HG02798 (cell line): Measurements from ENCODE around the gene BRINP3.
"Not testable (repeated sequence)": the region's sequence is repeated elsewhere in the genome, so short reads cannot be mapped to it uniquely, and the experiment has no call there.

Source experiments
- ATAC-seq: cut with Tn5 transposase; IDR thresholded peaks from one replicate; pipeline ENCODE4 v1.9.1; 2021; ENCODE audit warnings: mild to moderate bottlenecking; ENCODE audit not compliant: unreplicated experiment, poor library complexity

Gene BRINP3

DNA sequence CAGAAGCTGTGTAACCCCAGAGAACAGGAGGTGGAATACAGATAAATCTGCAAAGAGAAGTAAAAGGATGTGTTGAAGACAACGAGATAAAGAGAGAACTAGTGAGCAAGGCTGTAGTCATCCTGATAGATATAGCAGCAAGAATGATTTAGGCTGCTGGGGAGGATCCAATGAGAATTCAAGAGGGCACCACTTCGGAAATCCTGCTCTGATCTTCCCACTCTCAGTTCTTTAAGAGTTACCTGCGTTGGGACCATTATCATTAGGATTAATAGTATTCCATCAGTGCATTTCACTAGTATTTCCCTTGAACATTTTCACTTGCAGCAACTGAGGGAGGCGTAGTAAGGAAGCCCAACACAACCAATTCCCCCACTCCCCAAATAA is at the start of gene BRINP3:
Gene BRINP3 (minus strand): TSS at position 103 of the 387 bp plus-strand sequence.
- no peak for ATAC-seq

DNA sequence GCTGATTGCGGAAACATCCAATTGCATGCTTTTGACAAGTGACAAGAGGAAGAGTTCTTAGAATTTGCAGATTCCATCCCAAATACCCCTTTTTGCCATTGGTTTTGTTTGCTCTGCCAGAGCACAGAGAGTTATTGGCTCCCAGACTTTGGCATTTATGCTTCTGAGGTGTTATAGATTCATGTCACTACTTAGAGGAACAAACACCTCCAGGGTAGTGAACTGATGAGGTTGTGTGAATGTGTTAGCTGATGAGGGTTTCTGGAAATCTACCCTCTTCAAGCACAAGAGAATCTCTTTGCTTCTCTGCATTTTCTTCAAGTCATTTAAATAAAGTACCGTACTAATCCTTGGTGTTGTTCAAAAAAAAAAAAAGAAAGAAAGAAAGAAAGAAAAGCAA is 33.9 kb upstream of the BRINP3 start:
- no peak for ATAC-seq

DNA sequence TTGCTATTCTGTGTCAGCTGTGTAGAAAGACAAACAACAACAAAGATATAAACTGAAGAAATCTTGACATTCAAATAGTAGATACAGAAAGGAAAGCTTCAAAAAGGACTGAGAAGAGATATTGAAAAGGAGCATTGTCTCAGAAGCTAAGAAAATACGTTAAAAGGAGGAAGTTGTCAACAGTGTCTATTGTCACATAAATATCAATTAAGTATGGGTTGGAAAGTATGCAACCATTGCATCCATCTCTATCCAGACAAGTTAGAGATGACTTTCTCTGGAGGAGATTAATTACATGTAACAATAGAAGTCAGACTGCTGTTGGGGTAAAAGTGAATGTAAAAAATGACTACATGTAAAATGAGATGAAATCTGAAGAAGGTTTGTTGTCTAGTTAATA is 29.7 kb upstream of the BRINP3 start:
- no peak for ATAC-seq

DNA sequence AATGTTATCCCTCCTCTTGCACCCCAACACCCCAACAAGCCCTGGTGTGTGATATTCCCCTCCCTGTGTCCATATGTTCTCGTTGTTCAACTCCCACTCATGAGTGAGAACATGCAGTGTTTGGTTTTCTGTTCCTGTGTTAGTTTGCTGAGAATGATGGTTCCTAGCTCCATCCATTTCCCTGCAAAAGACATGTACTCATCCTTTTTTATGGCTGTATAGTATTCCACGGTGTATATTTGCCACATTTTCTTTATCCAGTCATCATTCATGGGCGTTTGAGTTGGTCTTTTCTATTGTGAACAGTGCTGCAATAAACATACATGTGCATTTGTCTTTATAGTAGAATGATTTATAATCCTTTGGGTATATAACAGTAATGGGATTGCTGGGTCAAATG is 26.9 kb upstream of the BRINP3 start:
- not testable (repeated sequence) for ATAC-seq

DNA sequence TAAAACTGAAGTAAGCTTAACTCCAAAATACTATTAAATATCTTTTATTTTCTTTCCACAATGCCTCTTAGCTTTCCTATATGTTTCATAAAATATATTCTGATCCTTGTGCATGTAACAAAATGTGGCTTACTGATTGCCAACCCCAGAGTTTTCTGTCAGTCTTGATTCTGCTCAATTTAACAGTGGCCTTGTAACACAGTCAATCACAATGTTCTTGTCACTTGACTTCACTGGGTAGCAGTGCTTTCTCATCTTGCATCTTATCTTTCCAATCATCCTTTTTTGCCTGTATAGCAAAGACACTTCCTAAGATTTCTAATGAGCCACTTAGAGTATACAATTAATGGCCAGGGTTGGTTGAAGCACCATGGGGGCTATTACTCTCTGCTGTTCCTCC is 19.9 kb upstream of the BRINP3 start:
- ATAC-seq = no peak

DNA sequence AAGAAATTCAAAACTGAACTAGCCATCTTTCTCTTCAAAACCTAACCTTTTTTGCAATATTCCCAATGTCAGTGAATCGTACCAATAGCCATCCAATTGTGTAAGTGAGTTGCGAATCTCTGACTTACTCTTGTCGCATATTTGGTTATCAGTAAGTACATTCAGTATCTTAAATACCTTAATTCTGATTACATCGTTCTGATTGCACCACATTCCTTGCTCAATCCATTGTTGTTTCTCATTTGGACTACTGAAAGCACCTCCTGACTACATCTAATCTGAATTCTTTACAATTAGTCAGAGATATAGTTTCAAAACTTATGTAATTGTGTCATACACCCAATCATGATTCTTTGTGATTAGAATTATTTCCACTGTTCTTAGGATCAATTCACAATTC is 16.8 kb upstream of the BRINP3 start:
- no peak for ATAC-seq

DNA sequence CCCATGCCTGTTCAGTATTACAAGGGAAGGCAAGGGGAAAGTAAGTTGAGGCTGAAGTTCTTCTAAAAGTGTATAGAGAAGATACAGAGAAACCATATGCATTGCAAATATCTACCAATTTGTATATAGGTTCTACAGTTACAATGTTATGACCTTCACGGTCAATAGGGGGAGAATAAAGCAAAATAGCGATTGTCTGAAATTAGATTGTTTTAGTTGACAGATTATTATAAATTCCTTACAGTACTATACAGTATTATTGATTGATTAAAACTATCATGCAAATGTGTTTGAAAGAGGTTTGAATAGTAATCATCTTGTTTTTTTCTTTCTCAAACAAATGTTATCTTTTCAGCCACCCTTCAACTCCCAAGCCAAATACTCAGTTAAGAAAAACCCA is 13.7 kb upstream of the BRINP3 start:
- ATAC-seq = no peak

DNA sequence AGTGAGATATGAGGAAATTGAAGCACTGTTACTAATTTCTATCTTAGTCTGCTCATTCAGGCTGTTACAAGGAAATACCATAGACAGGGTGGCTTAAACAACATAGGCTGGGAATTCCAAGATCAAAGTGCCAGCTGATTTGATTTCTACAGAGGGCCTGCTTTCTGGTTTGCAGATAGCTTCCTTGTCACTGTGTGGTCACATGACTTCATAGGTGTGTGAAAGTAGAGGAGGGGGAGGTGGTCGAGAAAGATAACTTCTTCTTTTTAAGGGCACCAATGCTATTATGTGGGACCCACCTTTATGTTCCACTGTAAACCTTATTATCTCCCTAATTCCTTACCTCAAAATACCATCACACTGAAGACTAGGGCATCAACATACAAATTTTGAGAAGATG is 6.4 kb upstream of the BRINP3 start:
- no peak for ATAC-seq

DNA sequence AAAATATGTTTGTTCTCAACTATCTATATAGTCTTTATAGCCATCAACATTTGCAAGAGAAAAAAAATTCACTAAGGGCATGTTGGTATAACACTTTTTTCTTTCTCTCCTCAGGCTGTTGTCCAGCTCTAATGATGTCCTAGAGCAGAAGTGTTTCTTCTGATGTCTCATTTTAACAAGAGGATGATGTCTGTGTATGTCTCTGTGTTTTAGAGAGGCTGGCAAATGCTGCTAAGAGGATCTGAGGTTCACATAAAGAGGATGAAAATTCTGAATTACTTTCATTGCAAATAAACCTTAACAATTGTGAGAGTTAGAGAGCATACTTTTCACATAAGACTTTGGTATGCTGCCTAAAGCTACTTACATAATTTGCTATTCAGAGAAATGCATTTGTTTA is 2.6 kb upstream of the BRINP3 start:
- ATAC-seq = no peak

DNA sequence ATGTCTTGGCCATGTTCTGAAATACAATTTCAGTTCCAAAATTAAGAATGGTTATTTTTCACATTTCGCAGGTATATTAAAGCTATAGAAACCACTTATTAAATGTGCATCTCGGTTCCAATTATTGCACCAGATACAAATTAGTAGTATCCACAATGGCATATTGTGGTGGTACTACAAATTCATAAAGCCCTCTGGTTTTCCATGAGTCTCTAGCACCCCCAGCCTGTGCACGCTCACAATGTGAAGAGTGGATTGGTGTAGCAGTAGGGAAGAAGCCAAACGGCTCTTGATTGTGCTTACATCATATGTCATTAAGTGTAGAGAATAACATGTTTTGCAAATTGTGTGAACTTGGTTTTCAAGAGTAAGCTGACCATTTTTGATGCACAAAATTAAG is 1.9 kb upstream of the BRINP3 start:
- ATAC-seq = no peak

DNA sequence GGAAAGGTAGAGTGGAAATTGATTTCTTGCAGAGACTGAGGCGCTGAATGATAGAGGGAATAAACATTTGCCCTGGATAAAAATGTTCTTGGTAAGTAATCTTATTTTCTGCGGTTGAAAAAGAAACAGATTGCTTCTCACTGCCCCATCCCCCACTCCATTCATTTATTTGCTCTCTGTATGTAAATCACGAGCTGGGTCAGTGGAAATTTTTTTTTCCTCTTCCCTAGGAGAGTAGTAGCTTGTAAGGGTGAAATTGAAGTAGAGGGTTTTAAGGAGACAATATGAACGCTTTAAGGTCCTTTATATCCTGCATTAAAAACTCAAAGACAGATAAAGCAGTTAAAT is 1.4 kb upstream of the BRINP3 start:
- ATAC-seq = no peak

DNA sequence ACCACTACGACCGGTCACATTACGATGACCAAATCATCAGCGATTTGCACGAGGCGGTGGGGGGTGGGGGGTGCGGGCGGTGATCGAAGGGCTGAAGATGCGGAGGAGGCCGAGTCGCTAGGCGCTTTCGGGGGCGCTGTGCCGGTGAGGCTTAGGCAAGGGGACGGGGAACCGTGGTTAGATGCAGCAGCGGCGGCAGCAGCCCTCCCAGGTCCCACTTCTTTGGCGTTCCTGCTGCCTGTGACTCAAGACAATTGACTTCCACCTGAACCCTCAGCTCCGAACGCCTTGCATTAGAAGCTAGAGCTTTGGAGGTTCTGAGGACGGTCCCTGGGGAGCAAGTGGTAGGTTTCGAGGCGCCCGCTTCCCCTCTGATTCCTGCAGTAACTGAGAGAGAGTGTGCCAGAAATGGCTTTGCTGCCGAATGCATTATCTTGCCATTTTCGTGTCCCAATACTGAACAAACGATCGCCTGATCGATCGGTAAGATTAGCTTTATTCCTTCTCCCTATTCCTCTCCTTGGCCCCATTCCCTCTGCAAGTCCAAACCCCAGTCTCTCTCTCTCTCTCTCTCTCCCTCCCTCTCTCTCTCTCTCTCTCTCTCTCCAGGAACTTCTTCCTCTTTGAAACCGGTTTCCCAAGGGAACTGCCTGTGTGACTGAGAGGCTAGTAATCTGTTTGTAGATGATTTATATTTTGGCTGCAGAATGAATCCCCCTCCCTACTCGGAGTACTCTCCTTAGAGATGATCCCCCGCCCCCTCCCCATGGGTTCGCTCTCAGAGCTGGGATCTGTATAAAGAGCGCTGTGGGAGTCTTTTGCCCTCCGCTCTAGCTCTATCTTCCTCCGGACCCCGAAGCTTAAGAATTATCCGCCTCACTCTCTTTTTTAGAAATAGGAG is 735 bp upstream of the BRINP3 start:
- ATAC-seq = no peak

DNA sequence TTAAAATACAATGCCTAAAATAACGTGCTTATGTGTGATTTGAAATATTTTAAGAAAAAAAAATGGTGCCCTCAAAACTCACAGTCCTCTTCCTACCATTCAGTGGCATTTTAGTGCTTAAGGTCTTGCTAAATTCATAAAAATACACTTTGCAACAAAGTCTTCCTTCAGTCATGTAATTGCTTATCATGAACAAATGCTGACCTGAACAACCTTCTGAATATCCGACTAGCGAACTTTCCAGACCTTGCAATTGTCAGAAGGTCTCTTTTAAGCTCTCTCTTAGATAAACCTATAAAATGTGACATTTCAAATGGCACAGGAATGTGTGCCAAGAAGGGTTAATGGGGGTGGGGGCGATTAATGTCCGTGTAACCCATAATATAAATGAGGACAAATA is 858 bp downstream of the BRINP3 start:
- no peak for ATAC-seq

DNA sequence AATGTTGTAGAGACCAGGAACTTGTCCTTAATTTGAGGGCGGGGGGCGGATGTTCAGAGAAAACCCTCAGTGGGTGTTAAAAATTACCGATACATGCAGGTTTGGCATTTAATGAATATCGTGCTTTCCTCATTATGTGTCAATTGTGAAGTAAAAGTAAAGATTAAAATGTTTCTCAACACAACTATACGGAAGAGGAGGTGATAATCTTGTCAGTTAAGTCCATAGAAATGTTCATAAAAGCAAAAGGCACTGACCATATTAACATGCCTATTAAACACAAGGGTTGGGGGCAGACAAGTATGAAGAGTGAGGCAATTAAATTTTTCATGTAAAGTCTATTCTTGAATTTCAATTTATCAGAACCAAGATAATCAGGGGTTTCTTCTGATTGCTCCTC is 1.3 kb downstream of the BRINP3 start:
- no peak for ATAC-seq

DNA sequence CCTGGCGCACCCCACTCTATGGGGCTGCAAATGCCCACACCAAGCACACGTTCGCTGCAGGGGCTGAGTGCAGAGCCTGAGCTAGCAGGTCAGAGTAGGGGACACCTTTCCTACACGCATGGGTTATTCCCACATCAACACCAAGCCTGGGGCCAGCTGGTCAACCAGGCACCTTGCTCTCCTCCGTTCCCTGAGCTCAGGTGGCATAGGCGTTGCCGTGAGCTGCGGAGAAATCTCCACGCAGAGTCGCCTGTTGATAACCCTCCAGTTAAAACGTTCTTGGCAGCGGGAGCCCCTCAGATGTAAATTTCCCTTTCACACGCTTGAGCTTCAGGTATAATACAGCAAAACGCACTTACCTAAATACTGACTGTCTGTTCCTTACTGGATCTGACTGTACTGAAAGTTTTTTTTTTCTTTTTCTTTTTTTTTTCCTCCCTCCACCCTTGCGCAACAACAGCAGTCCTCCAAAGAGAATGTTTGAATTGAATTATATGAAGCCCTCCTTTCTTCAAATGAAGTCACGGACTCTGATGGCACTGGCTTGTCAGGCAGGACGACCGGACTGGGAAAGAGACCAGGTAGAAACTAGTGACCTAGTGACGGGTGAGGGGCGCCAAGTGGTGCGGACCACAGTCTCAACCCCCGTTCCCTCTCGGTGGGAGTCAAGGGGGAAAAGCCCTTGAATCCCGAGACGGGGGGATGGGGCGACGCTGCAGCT is 2.1 kb downstream of the BRINP3 start:
- ATAC-seq = no peak

DNA sequence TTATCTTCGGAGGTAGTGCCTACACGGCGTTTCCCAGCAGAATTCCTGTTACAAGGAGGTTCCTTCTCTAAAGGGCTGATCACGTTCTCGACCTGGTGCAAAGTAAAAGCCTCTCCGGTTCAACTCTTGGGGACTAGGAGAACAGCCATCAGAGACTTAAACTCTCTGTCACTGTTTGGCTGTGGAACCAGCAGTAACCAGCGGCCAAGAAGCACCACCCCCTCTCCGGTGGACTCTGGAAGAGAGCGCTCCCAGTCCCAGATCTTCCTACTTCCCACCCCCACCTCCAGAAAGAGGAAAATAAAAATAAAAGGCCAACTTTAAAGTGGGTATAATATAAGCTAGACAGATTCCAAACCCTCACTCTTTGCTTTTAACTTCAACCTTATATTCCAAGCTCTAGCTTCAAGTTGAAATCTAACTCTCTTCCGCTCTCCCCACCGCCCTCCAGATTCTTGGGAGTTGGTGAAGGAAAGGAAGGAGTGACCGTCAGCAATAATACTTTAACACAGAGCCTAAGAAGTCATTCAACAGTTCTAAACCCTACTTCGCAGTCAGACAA is 2.9 kb downstream of the BRINP3 start:
- no peak for ATAC-seq

DNA sequence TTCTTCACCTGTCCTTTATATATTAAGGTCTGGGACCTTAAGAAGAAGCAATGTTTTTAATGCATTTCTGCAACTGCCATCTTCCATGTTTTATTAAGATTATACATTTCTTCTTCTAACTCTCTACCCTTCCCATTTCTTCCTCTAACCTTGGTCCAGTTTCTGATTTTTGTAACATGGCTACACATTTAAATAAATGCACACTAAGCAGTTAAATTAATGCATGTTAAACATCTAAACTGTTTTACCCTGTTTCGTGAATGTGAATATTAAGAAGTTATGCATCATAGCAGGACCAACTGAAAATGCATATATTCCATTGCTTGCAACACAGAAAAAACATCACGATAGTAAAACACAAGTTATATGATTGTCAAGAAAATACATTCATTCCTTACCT is 3.7 kb downstream of the BRINP3 start:
- no peak for ATAC-seq

DNA sequence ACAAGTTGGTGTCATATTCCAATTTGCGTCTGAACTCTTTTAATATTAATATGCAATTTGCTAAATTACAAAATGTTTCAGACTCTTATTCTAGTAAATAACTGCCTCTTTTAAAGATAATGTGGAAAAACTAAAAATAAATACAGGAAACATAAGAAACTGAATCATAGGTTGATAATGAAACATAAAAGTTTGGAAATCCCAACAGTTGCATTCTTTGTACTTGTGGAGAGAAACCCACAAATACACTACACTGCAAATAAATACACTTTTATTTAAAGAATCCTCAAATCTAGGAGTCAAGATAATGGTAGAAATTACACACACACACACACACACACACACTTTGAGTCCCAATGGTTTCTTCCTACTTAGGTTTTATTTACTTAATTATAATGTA is 5.2 kb downstream of the BRINP3 start:
- ATAC-seq = no peak

DNA sequence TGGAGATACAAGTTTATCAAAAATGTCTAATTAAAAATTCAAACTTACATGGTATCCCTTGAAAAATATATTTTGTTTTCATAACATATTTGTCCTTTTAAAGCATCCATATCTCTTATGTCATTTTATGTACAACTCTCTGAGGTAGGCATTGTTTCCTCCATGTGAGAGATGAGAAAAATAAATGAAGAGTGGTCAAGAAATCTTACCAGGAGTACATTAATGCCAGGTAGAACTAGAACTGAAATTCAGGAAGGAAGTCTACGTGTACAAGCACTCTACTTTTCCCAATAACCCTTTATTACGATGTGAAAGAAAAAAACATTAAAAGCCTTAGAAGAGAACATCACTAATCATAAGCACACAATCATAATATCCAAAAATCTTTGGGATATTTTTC is 5.6 kb downstream of the BRINP3 start:
- no peak for ATAC-seq

DNA sequence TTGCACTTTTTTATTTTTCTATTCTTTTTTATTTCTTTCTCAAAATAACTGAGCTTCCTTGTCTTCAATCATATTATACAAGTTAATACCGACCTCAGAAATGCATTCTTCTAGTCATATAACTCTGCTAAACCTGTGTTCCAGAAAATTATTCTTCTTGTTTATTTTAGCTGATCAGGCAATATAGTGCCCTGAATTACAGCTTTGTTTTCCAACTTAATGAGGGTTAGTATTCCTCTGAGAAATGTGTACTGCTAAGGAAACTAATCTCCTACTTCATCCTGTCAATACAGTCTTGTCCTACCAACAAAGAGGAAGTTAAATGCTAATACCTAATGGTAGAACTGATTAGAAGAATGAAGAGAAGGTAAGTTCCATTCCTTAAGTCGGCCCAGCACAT is 13.0 kb downstream of the BRINP3 start:
- ATAC-seq = no peak

DNA sequence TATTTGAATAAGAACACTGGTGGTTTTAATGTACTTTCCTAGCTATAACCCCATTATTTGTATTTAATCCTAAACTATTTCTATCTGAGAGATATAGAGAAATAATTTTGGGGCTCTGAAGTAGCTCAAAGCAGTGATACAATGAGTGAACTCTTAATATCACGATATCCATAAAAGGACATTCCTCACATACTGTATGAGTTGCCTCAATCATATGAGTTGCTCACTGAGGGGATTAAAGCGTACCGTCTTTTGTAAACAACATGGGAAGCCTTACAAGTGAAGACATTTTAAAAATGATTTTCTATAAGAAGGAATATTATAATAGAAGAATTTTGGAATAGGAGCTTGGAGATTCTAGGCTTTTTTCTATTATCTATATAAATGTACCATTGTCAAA is 21.5 kb downstream of the BRINP3 start:
- no peak for ATAC-seq

DNA sequence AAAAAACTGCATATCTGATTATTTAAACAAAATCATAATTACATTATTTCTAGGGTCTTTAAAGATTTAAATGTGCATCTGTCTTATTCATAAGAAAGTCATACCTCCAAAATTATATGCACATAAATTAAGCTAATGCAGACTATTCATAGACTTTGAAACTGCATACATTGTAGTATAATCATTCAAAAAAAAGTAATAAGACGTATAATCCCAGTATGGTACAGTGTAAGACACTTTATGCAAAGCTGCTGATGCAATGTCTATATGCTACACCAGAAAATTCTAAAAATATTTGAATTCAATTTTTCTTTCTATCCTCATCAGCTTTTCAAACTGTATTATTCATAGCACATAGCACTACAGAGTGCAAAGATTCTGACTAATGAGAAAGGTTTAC is 22.0 kb downstream of the BRINP3 start:
- no peak for ATAC-seq
